HL-60/S4 (cell line): ENCODE results near the gene AUTS2.

ENCODE experiments used
- in situ Hi-C: fragments of 300-500 bp; cut with MboI; formaldehyde crosslinking; loops from 2 replicates; pipeline ENCODE4 v1.14.3; 2022; ENCODE audit warnings: low sequenced_read_pairs

Gene AUTS2

DNA sequence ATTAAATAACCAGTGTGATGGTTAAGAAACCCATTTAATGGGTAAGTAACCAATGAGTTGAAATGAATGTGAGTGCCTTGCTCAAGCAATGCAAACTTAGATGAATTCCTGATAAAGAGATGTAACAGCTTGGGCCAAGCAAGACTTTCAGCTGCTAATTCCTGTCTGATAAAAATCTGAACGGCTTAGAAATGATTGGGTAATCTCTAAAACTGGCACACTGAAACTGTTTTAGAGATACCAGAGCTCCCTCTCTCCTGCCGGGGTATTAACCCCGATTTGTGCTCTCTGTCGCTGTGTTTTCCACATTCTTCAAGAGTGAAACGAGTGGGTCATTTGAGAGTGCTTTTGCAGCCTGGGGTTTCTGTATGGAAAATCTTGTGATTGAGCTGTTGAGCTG lies 998.8 kb downstream of the AUTS2 start:
- in situ Hi-C loops: no loop called here

DNA sequence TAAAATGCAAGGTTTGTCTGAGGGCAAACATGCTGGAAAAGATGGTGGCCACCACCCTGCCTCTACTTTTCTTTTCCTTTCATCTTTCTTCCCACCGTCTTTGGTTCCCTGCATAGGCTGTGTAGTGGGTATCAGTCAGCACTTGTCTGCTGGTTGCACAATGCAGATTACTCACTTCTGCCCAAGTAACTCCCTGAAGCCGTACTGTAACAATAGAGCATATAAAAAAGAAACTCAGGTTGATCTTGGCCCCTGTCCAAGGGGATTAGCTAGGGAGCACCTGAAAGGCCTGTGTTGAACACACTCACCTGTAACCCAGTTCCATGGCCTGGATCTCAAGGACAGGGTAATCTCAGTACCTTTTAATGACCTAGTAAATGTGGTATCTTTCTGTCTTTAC lies 1000.7 kb downstream of the AUTS2 start:
- in situ Hi-C loops: no loop called here

DNA sequence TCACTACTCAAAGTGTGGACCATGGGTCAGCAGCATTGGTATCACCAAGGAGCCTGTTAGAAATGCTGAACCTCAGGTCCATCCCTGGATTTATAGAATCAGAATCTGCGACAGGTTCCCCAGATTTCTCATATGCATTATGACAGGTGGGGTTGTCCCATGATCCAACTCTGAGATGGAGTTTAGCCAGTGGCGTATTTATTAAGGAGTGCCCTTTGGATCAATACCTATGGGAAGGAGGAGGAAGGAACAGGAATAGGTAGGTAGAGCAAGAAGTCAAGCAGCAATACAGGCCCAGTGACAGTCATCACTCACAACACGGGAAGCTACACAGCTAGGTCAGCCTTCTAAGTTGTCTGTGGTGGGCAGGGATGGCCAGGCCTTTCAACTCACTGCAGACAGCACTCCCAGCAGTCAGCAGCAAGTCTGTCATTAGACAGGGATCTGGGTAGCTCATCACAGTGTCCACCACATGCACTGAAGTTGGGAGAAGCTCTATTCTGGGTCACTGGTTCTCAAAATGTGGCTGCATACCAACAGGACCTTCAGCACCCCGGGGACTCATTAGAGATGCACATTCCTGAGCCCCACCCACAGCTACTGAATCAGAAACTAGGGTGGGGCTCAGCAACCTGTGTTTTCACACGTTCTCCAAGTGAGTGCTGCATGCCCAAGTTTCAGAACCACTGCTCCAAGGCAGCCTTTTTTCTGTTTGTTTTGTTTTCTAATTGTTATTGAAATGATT lies 1001.3 kb downstream of the AUTS2 start:
- in situ Hi-C loops: no loop called here

DNA sequence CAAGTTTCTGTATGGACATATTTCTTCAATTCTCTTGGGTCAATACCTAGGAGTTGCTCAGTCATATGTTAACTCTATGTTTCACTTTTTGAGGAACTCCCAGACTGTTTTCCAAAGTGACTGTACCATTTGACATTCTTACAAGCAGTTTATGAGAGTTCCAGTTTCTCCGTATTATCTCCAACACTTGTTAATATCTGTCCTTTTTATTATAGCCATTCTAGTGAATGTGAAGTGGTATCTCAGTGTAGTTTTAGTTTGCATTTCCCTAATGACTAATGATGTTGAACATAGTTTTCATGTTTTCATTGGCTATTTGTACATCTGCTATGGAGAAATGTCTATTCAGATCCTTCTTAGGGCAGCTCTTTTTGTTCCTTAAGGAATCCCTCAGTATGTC lies 1002.7 kb downstream of the AUTS2 start:
- in situ Hi-C loops: no loop called here

DNA sequence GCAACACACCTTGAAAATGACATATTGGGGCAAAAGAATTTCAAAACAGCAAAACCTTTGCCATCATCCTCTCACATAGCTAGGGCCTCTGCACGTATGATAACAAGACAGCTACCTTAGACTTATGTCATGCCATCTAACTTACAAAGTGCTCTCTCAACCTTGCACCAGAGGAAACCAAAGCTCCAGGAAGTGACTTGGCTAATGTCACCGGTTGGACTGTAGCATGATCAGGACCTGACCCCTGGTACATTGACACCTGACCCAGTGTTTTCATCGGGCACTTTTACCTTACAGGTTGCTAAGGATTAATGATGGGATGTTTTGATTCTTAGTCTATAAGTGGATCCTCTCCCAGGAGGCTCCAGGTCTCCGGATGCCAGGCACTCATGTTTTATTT lies 1003.8 kb downstream of the AUTS2 start:
- in situ Hi-C loops: no loop called here

DNA sequence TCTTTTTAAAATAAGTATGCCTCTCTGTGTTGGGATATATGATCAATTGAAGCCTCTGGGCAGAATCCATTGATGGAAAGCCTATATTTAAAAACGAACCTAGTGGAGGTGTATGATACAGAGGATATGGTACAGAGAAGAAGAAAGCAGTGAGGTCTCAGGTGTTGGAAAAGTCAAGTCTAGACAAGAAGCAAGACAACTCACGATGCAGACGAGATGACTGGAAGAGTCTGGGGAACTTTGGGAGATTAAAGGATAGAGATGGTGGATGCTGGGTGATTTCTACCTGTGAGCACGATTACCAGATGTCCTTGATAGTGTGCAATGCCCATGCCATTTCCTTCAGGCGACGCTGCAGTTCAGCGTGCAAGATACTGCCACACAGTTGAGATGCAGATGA lies 1009.0 kb downstream of the AUTS2 start:
- in situ Hi-C loops: no loop called here

DNA sequence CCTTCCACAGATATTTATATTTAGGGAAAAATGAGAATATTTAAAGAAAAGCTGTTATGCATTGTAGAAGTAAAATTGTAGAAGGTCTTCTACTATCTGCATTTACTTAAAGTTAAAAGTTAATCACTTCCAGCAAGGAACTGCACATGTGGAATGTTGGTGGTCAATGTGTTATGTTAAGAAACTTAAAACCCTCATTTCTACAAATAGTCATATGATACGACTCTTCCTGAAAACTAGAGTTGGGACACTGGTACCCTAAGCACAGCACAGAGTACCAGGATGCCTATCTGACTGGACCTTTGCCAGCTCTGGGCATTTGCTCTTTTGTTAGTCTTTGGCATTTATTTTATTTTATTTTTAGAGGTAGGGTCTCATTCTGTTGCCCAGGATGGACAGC lies 1009.5 kb downstream of the AUTS2 start:
- in situ Hi-C loops: no loop called here

DNA sequence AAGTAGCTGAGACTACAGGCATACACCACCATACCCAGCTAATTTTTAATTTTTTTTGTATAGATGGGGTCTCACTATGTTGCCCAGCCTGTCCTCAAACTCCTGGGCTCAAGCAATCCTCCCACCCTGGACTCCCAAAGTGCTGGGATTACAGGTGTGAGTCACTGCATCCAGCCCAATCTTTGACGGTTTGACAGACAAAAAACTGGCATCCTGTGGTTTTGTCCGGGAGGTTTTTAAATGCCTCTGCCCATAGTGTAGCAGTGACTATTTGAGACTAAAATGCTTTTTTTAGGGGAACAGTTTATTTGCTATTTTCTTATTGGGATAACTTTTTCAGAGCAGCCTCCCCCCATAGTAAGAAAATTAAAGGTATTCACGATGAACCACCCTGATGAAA lies 1010.0 kb downstream of the AUTS2 start:
- in situ Hi-C loops: no loop called here

DNA sequence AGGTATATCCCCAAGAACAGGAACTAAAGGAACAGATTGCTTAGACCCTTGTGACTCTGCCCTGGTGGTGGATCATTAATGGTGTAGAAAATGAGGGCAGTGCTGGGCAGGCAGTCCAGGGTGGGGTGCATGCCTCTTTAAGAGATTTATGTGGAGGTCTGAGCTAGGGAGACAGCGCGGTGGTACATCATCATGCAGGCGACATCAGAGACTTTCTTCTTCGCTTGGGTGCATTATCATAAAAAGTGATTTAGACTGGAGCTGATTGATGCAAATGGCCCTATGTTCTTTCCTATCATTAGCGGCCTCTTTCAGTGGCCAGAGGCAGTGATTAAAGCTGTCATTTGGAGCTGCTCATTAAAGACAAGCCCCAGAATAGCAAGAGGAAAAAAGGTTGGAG lies 1014.5 kb downstream of the AUTS2 start:
- in situ Hi-C loops: no loop called here

DNA sequence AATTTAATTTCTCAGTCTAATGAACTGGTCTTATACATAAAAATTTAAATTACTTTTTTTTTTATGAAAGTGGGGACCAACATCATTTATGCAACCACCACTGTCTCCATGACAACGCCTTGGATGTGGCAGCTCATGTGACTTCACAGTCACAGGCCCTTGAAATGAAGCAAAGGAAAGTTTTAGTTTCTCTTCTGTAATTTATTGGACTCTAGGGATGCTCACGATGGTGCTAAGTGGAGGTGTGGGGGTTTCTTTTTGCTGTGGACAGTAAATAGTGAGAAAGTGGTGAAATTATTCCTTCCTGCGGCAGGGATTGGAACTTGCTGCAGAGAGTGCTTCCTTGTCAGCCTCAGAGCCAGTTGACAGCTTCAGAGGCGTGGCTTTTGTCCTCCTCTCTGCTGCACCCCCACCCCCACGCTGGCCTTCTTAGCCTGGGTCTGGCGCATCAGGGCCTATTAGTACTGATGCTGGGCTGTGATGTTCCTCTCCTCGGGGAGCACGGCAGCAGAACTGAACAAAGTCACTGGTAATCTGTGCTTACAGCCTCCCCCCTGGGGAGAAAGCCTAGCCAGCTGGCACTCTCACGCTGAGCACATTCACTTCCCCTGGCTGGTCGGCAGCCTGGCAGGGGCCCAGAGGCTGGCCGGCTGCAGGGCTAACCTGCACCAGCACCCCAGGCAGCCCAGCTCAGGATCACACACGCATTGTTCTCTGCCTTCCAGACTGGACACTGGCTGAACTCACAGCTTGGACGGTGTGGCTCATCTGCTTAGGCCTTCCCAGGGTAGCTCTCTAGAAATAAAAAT lies 1016.2 kb downstream of the AUTS2 start:
- in situ Hi-C loops: no loop called here

DNA sequence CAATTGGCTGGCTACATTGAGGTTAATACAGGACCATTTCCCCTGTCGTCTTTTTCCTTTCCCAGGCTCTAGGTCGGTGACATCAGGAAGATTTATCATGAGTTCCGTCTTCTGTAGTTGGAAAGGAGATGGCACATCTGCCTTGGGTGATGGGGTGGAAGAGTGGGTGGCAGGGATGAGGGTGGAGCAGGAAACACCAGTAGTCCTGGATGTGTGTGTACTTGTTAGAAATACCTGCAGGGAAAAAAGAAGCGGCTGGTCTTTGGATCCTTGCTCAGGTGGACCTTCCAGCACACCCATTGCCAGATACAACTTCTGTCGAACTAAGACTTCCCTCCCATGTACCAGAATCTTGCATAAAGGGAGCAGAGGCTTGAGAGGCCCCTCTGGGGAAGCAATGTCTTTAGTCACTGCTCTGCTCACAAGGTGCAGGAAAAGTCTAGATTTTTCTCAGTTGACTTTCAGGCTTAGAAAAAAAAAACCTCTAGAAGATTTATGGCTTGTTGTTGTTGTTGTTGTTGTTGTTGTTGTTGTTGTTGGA lies 1016.9 kb downstream of the AUTS2 start:
- in situ Hi-C loops: no loop called here

DNA sequence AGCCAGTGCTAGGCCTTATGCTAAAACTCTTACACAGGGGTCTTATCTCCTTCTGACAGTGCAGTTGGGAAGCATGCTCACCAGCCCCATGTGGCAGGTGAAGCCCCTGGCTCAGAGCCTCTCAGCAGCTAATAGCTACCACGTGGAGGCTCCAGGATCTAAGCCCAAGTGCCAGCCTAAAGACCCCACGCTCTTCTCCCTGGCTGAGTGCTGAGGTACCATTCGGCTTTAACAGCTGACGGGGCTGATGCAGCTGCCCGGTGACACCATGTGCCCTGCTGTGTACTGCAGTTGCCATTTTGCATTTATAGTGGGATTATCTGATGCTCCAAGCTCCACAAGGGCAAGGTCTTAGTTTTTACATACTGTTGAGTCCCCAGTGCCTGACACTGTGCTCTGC lies 1017.9 kb downstream of the AUTS2 start:
- in situ Hi-C loops: no loop called here

DNA sequence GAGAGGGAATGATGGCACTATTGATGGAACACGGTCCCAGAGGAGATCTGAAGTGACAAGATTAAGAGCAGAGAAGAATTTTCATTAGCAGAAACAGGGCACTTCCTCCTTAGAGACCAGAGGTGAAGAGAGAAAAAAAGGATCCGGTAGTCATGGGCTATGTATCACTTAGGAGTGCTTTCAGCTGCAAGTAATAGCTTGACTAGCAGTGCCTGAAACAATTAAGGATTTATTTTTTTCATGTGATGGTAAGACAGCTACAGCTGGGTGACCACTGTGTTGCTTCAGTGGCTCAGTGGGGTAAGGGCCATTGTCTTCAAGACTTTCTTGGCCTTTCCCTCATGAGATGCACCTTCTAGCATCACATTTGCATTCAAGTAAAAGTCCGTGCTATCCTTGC lies 1018.5 kb downstream of the AUTS2 start:
- in situ Hi-C loops: no loop called here

DNA sequence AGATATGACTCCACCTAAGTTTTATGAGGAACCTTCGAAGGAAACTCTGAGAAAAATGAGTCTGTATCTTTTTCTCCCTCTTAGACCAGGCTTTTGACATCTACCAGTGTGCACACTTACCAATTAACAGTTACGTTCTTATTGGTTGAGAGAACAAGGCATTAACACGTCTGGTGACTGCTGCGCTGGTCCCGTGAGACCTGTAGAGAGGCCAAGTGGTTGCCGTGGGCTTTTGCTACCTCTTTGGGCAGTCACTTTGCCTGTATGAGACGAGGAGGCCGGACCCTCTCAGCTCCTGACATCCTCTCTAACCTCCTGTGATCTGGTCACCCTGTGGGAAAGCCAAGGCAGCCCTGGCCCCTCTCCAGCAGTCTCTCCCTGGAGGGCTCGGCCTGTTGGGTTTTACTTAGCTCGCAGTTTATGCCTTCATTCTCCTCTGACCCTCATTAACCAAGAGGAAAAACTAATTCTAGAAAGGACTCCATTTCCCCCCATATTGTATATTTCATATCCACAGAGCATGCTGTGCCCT lies 1019.8 kb downstream of the AUTS2 start:
- in situ Hi-C loops: no loop called here

DNA sequence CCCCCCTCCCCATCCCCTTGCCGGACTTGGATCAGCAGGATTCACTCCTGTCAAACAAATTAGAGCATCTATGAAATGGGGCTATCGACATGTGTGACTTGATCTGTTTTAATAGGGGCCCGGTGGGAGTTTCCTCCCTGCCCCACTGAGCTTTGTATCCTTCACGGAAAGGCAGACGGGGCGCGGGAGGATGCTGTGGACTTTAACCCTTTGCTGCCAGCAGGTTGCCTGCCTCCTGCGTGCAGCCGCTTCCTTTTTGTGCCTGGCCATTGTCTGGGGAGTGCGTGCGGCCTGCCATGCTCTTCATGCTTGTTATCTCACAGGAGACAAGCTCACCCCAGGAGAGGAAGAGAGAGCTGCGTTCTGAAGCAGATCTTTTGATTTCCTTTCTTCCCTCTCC lies 1020.9 kb downstream of the AUTS2 start:
- in situ Hi-C loops: no loop called here

DNA sequence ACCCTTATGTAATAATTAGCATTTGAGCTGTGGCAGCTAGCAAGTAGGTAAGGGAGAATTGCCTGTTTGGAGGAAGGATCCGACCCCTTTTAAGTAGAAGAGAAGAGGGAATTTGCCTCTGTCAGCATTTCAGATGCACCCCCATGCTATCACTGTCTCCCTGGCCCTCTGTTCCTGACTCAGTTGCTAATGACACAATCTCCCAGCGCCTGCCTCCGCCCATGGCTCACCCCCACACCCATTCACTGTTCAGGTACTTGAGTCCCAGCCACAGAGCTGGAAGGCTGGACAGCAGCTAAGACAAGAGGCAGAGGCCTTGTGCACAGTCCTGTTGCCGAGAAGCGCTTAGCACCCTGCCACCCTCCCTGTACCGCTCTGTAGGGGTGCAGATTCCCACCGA lies 1021.4 kb downstream of the AUTS2 start:
- in situ Hi-C loops: no loop called here

DNA sequence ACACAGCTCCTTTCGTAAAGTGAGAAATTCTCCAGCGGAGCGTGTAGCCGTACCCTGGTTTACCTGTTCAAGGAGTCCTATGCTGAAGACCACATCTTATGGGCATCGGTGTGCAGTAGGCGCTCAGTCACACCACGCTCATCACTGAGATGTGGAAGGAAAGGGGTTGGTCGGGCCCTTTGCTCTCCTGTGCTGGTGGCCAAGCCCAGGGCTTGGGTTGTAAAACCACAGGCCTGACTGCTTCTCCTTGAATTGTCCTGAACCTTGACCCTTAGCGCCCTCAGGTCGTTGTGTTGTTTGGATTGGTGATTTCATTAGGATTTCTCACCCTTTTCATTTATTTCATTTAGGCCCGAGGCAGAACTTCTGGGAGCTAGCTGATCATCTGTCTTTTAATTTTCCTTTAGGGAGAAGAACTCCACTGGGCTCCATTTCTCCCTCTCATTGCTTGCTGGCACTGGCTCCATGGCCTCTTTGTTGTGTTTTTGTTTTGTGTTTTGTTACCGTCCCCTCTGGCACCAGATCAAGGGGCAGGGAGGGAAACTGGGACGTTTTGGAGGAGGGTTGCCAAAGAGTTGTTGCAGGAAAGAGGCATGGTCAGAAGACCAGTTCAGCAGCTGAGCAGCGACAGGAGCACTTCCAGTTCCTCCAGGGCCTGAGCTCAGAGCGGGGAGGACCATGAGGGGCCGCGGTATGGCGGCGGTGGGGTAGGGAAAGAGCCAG lies 1022.2 kb downstream of the AUTS2 start:
- in situ Hi-C loops: no loop called here

DNA sequence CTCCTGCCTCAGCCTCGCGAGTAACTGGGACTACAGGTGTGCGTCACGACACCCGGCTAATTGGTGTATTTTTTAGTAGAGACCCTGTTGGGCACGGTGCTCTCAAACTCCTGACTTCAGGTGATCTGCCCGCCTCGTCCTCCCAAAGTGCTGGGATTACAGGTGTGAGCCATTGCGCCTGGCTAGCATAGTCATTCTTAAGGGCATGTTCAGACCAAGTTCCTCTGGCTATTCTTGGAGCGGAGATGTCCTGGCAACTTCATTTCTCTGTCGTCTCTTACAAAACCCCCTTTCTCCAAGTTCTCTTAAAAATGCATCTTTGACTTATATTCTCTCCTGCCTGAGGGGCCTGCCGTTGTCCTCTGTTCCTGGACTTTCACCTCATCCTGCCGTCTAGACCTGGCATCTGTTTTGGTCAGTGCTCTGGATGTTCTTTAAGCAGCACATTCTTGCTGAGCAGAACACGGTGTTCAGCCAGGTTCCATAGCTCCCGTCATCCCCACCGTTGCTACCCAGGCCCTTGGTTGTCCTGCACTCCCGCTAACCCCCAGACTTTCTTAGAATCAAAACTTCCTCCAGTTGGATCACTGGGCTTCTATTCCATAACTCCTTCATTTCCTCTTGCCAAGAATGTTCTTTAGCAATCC lies 1023.8 kb downstream of the AUTS2 start:
- in situ Hi-C loops: no loop called here

DNA sequence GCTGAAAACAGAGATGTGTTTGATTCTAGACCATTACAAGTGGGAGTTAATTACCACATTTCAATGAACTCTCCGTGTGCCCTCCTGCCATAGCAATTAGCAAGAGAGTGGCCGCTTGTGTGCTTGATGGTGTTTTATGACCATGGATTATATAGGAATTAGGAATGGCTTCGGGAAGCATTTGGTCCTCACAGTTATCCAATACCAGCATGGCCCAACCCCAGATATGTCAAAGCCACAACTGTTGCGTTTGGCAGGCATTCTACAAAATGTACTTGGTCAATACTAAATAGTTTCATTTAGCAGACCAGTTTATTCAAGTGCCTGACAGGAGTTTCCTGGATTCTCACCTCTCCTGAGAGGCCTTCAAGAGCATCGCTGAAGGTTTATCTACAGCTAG lies 1024.7 kb downstream of the AUTS2 start:
- in situ Hi-C loops: no loop called here

DNA sequence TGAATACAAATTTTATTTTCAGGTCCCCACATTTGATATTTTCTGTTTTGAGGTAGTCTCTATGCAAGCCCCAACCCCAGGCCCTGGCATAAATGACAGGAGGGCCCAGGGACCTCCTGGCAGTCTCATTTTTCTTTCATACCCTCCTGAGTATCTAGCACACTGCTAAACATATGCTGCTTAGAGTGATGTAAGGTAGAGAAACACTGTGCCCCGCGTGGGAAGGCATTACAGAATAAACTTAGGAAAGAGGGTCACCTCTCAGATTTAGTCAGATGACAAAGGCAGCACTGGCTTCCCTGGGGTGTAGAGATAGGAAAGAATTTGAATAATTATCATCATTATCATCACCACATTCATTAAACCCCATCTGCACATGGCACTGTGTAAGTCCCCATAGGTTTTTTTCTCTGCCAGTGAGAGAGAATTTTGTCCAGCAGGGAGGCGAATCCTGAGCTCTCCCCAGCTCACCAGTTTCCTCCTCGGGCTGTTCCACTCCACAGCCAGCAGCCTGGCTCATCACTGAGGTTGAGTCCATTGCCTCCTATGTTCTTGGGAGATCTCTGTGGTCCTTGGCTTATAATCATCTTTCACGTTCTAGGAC lies 1026.3 kb downstream of the AUTS2 start:
- in situ Hi-C loops: no loop called here
